ENCODE measurements around the gene SPINK13.
"Not testable (repeated sequence)": the region's sequence is repeated elsewhere in the genome, so short reads cannot be mapped to it uniquely, and the experiment has no call there.

Gene SPINK13

GRCh38 chr5:148268566-148268965 is at the start of gene SPINK13:
Gene SPINK13, plus strand, starts transcription at chr5:148268794. Its CDS starts 1,279 bp downstream, at chr5:148270073.
- DNase-seq (ENCODE audit: low spot score), result no peak

DNA sequence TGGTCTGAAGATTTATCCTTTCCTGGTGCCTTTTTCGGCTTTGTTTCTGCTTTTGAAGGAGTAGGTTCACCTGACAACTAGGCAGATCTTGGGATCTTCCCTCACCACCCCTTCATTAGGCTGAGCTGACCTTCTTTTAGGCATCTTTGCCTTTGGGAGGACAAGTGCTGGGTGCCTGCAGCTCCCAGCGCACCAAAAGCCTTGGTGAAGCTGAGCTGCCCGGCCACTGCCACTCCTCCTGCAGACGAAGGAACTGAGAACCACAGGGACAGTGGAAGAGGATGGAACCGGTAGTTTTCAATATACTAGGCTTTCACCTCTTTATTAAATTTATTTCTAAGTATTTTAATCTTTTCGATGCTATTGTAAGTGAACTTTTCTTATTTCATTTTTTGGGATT is 47.1 kb upstream of the SPINK13 start:
- DNase-seq (ENCODE audit: low spot score), result no peak

DNA sequence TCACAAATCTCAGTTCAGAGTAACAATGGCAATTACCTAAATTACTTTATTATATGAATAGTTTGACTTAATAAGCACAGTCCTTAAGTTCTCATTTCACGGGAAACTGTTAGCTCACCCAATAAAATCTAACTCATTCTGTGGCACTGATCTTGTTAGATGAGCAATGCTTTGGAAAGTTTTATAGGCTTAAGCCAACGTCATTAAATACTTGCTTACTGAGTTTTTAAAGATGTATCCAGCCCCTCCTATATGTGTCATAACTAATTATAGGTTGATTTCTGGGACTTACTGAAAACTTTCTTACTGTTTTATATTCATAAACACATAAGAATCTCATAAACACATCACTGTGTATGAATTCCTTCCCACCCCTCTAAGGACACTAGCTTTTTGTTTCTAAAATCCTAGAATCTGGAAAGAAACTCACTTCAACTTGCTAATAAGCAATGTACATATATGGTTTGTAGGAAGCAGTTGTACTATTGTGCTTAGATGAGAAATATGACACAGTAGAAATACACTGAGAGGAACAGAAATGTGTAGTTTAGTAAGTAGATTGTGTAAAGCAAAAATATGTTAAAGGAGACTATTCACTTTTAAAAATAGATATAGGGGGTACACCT is 44.4 kb upstream of the SPINK13 start:
- no peak for DNase-seq (ENCODE audit: low spot score)

DNA sequence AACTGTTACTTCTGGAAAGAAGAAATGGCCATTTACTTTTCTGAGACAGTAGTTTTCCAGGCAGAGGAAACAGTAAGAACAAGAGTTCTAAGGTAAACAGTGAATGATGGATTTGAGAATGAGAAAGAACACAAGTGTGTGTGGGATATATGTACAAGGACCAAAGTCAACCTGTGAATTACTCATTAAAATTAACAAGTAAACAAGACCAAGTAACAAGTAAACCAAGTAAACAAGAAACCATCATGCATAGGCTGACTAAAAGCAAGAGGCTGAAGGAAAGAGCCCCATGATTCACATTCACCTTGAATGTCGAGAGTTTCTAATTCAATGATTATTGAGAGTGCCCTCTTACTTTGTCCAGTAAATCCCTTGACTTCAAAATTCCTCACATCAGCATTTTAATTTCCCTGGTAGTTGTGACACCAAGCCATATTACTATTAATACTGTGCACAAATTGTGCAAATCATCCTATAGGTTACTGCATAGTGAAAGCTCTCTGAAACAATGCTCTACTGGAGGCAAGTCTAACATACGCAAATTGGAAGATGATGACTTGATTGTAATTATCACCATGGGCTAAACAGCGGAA is 40.1 kb upstream of the SPINK13 start:
- DNase-seq (ENCODE audit: low spot score), result no peak

DNA sequence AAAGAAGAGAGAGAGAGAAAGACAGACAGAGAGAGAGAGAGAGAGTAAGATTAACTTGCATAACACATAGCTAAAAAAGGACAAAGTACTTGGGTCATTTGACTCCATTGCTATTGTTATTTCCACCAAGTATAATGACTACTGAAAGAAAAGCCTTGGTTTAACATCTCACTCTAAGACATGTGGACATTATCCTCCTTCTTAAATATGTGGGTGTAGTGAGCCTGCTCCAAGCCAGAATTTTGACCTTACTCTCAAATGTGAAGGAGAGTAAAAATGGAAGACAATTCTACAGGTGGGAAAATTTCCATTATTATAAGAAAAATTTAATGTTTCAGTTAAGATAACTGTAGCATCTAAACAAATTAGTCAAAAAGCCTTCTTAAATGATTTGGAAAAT is 38.8 kb upstream of the SPINK13 start:
- no peak for DNase-seq (ENCODE audit: low spot score)

- no peak for DNase-seq (ENCODE audit: low spot score)
These were observed 38.4 kb upstream of the SPINK13 start for GRCh38 chr5:148230240-148230639.

GRCh38 chr5:148237785-148238417 is 30.7 kb upstream of the SPINK13 start:
- DNase-seq (ENCODE audit: low spot score), result no peak

GRCh38 chr5:148238418-148238794 is 30.2 kb upstream of the SPINK13 start, which contains the start of gene MARCOL:
Gene MARCOL, plus strand, starts transcription at chr5:148238525. Its CDS starts 73 bp downstream, at chr5:148238598.
- DNase-seq (ENCODE audit: low spot score), result no peak

- DNase-seq (ENCODE audit: low spot score), result no peak
These were observed 19.7 kb upstream of the SPINK13 start for GRCh38 chr5:148248894-148249293.

DNA sequence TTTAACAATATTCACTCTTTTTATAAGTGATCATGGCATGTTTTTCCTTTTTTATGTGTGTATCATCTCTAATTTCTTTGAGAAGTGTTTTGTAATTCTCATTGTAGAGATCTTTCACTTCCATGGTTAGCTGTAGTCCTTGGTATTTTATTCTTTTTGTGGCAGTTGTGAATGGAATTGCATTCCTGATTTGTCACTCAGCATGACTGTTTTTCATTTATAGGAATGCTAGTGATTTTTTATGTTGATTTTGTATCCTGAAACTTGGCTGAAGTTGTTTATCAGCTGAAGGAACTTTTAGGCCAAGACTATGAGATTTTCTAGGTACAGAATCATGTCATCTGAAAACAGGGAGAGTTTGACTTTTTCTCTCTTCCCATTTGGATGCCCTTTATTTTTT is 13.1 kb upstream of the SPINK13 start:
- no peak for DNase-seq (ENCODE audit: low spot score)

DNA sequence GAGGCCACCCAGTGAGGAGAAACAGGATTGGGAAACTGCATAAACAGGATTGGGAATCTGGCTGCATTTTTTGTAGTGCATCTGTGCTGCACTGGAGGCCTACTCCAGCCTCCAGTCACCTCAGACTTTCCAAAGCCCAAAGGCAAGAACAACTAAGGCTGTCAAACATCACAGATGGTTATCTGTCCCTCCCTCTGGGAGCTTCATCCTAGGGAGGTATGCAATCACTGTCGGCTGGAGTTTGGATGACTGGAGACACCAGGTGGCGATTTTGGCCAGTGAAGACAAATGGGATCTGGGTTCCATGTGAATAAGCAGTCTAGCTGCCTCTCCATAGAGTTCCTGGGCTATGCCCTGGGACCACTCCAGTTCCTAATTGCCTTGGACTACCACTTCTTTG is 9.3 kb upstream of the SPINK13 start:
- no peak for DNase-seq (ENCODE audit: low spot score)

DNA sequence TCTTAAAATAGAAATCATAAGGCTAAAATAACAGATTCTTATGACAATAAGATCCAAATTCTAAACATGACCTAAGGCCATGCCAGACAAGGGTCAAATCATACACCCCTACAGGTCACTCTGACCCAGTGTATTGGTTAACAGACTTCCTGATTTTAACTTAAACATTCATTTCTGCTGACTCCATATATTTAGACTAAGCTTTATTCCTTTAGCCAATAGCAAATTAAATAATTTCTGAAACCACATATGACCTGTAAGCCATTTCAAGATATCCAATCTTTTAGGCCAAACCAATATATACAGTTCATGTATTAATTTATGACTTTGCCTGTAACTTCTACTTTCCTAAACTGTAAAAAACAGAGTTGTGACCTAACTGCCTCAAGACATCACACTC is 7.4 kb upstream of the SPINK13 start:
- DNase-seq (ENCODE audit: low spot score), result no peak

- DNase-seq (ENCODE audit: low spot score), result no peak
These were observed 632 bp upstream of the SPINK13 start for GRCh38 chr5:148267962-148268361.

GRCh38 chr5:148275129-148275528 is 6.5 kb downstream of the SPINK13 start:
- not testable (repeated sequence) for DNase-seq (ENCODE audit: low spot score)

- DNase-seq (ENCODE audit: low spot score), result not testable (repeated sequence)
These were observed 12.3 kb downstream of the SPINK13 start for GRCh38 chr5:148280893-148281292.

DNA sequence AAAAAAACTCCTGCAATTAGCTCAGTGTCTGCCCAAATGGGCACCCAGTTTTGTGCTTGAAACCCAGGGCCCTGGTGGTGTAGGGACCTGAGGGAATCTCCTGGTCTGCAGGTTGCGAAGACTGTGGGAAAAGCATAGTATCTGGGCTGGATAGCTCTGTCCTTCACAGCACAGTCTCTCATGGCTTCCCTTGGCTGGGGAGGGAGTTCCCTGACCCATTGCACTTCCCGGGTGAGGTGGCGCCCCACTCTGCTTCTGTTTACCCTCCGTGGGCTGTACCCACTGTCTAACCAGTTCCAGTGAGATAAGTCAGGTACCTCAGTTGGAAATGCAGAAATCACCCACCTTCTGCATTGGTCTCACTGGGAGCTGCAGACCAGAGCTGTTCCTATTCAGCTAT is 12.7 kb downstream of the SPINK13 start:
- DNase-seq (ENCODE audit: low spot score), result not testable (repeated sequence)

GRCh38 chr5:148290271-148291195 is 21.9 kb downstream of the SPINK13 start:
- peak; percentile 9 for DNase-seq (ENCODE audit: low spot score)

GRCh38 chr5:148297731-148298130 is 29.1 kb downstream of the SPINK13 start:
- DNase-seq (ENCODE audit: low spot score), result no peak

GRCh38 chr5:148306446-148306845 is 37.9 kb downstream of the SPINK13 start:
- DNase-seq (ENCODE audit: low spot score), result no peak

GRCh38 chr5:148309019-148309418 is 40.4 kb downstream of the SPINK13 start:
- no peak for DNase-seq (ENCODE audit: low spot score)

- no peak for DNase-seq (ENCODE audit: low spot score)
These were observed 41.2 kb downstream of the SPINK13 start for GRCh38 chr5:148309746-148310145.

DNA sequence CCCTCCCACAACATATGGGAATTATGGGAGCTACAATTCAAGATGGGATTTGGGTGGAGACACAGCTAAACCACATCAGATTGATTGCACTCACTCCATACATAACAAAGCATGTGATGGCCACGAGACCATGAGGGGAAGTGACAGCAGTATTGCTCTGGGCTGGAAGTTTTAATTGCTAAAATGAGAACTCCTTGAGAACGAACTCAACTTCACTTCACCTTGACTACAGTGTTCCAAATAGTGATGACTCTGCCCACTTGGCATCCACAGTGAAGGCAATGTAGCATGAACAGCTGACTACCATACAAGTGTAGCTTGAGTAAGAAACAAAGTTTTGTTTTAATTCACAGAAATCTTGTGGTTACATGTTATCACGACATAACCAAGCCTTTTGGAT is 42.9 kb downstream of the SPINK13 start:
- no peak for DNase-seq (ENCODE audit: low spot score)
